Cardiac muscle cell (in vitro differentiated cells and primary cell): Measurements from ENCODE around the gene SLC7A7. TPM values are rescaled to one million over a fixed set of nuclear protein-coding genes. Genes with fewer than 3 reads are reported as not detected.

Experiments used
- DNase-seq, 2 donors: peaks; one replicate each; pipeline versions ENCODE4 v3.0.0 to v3.0.0-alpha.2; 2010 to 2017; ENCODE audit warnings: low read depth in 1 of 2, low spot score in 1 of 2
- H3K27ac ChIP-seq: fragments of 200-600 bp; sonication (generic); 2 replicates; pipeline ENCODE4 v1.5.1; 2016
- H3K27me3 ChIP-seq: fragments of 200-600 bp; sonication (generic); 2 replicates; pipeline ENCODE4 v1.6.0; 2016; ENCODE audit warnings: control low read depth
- H3K36me3 ChIP-seq: fragments of 200-600 bp; sonication (generic); 2 replicates; pipeline ENCODE4 v1.5.1; 2016; ENCODE audit warnings: control low read depth
- H3K4me1 ChIP-seq: fragments of 200-600 bp; sonication (generic); 2 replicates; pipeline ENCODE4 v1.8.1; 2017; ENCODE audit warnings: low read depth, mild to moderate bottlenecking, mixed run types
- H3K4me3 ChIP-seq: fragments of 200-600 bp; sonication (generic); 2 replicates; pipeline ENCODE4 v1.5.1; 2016; ENCODE audit warnings: mild to moderate bottlenecking
- H3K9me3 ChIP-seq: fragments of 200-600 bp; sonication (generic); 2 replicates; pipeline ENCODE4 v1.5.1; 2017; ENCODE audit warnings: low read depth, mild to moderate bottlenecking, control low read depth
- polyA plus RNA-seq: library from polyadenylated mRNA; unstranded; fragments of >200 nt; fragmentation: Nextera tagmentation; extraction: Ambion mirVana; gene quantifications from 2 replicates; pipeline ENCODE4 v1.2.1, GENCODE V29; 2016
- total RNA-seq: library from RNA; depleted of rRNA; stranded (reverse); fragments of >200 nt; gene quantifications from 2 replicates; pipeline ENCODE4 v1.2.3, GENCODE V29; 2016
- TF ChIP-seq, protein P1 (sequence below): IDR thresholded peaks from 2 replicates; pipeline ENCODE4 v1.5.1; 2012; ENCODE audit warnings: low read depth, mild to moderate bottlenecking, low read length

The SLC7A7 gene
- total and polyA plus RNA-seq, 2 experiments from 2014 or later, result 1.9 to 2.3 TPM

DNA sequence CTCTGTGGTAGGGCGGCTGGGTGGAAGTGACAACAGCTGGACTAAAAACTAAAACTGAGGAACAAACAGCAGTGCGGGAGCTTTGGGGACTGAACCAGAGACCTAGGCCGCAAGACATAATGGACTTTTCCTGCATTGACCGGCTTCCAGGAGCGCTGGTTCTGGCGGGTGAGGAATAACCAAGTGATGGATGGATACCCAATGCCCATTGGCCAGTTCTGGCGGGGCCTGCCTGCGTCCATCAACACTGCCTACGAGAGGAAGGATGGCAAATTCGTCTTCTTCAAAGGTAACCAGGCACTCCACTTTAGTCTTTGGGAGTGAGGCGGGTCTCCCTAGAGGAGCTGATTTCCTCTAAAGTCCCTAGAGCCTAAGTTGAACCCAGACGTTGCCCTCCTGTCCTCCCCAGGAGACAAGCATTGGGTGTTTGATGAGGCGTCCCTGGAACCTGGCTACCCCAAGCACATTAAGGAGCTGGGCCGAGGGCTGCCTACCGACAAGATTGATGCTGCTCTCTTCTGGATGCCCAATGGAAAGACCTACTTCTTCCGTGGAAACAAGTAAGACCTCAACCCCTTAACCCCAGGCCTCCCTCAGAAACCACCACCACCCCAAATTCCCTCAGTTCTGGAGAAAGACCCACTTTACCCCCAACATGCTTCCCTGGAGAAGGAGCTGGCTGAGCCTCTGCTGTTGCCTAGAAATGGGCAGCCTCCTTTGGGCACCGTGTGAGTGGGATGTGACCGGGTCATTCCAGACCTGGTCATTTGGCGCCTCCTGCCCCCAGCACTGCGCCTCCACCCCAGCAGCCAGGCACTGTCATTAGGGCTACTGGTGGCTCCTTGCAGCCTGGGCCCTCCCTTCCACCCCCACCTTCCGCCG is 29.2 kb upstream of the SLC7A7 start:
- H3K36me3 ChIP-seq, result no peaks in the 10 kb centered on the region
- H3K27ac ChIP-seq, result no peak overlapping the region
- no peaks in the 10 kb centered on the region for H3K9me3 ChIP-seq
- no peak for DNase-seq
- no peak overlapping the region for H3K4me3 ChIP-seq
- H3K4me1 ChIP-seq, result peaks cover 5% of the 10 kb centered on the region
- TF ChIP-seq, protein P1, sequence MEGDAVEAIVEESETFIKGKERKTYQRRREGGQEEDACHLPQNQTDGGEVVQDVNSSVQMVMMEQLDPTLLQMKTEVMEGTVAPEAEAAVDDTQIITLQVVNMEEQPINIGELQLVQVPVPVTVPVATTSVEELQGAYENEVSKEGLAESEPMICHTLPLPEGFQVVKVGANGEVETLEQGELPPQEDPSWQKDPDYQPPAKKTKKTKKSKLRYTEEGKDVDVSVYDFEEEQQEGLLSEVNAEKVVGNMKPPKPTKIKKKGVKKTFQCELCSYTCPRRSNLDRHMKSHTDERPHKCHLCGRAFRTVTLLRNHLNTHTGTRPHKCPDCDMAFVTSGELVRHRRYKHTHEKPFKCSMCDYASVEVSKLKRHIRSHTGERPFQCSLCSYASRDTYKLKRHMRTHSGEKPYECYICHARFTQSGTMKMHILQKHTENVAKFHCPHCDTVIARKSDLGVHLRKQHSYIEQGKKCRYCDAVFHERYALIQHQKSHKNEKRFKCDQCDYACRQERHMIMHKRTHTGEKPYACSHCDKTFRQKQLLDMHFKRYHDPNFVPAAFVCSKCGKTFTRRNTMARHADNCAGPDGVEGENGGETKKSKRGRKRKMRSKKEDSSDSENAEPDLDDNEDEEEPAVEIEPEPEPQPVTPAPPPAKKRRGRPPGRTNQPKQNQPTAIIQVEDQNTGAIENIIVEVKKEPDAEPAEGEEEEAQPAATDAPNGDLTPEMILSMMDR, result no peak
- no peaks in the 10 kb centered on the region for H3K27me3 ChIP-seq

DNA sequence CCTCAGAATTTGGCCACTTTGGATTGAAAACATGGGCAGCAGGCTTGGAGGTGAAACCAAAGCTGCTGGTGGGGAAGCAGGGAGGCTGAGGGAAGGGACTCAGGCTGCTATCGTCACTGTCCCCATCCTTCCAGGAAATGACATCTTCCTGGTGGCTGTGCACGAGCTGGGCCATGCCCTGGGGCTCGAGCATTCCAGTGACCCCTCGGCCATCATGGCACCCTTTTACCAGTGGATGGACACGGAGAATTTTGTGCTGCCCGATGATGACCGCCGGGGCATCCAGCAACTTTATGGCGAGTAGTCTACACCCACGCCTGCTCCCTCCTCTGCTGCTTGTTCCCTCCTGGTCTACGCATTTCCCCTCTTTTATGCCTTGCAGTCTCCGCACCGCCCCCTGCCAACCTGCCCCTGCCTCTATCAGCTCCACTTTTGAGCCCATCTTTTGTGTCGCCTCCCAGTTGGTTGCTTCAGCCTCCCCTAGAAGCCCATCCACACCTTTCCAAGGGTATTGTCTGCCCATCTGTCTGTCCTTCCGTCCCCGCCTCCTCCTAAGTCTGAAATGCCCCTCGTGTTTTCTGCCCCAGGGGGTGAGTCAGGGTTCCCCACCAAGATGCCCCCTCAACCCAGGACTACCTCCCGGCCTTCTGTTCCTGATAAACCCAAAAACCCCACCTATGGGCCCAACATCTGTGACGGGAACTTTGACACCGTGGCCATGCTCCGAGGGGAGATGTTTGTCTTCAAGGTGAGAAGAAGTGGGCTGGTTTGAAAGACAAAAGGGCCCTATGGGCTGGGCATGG is 28.1 kb upstream of the SLC7A7 start:
- Histone ChIP-seq H3K27ac (no peak overlapping the region), H3K4me1 (peaks cover 9% of the 10 kb centered on the region), H3K27me3 (no peaks in the 10 kb centered on the region), H3K4me3 (no peak overlapping the region), H3K36me3 (no peaks in the 10 kb centered on the region), H3K9me3 (no peaks in the 10 kb centered on the region)
- TF ChIP-seq, protein P1, result no peak
- no peak for DNase-seq

DNA sequence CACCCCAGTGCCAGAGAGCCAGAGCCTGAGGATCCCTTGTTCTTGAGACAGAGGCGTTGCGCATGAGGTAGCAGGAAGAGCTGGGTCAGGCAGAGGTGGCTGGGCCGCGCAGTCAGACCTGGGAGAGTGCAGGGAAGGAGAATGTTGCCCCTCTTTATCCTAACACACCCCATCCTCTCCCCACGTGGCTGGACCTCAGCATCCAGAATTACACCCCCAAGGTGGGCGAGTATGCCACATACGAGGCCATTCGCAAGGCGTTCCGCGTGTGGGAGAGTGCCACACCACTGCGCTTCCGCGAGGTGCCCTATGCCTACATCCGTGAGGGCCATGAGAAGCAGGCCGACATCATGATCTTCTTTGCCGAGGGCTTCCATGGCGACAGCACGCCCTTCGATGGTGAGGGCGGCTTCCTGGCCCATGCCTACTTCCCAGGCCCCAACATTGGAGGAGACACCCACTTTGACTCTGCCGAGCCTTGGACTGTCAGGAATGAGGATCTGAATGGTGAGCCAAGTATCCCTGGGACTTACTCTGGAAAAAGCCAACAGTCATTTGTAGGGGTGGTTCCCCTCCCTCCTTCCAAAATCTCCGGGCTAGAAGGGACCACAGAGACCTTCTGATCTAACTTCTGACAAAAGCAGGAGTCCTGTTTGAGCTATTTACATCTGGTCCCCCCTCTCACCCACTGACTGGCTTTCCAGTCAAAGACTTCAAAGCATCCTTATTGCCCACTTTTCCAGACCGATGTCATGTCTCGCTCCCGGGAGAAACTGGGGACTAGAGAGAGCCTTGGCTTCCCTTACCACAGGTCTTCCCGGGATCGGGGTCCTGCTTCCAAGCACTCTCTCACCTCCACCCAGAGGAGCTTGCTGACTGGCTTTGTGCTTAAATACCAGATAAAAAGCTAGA is 27.2 kb upstream of the SLC7A7 start:
- no peak overlapping the region for H3K27ac ChIP-seq
- no peaks in the 10 kb centered on the region for H3K36me3 ChIP-seq
- peaks cover 11% of the 10 kb centered on the region for H3K4me1 ChIP-seq
- no peaks in the 10 kb centered on the region for H3K9me3 ChIP-seq
- DNase-seq, result no peak
- H3K27me3 ChIP-seq, result no peaks in the 10 kb centered on the region
- TF ChIP-seq, protein P1, result no peak
- H3K4me3 ChIP-seq, result no peak overlapping the region

DNA sequence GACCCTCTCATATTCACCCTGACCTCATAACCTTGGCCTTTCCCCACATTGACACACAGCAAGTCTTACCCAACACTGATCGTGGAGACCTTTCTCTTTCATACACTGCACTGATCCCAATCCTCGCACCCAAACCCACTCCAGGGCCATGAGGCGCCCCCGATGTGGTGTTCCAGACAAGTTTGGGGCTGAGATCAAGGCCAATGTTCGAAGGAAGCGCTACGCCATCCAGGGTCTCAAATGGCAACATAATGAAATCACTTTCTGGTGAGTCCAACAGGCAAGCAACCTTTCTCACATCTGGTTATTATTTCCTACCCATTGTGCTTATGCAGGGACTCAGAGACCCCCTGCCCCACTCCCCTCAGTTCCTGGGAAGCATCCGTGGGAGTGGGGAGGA is 26.5 kb upstream of the SLC7A7 start:
- Histone ChIP-seq H3K27me3 (no peaks in the 10 kb centered on the region), H3K36me3 (no peaks in the 10 kb centered on the region), H3K4me1 (peaks cover 11% of the 10 kb centered on the region), H3K4me3 (no peak overlapping the region), H3K9me3 (no peaks in the 10 kb centered on the region), H3K27ac (no peak overlapping the region)
- DNase-seq, result no peak
- TF ChIP-seq, protein P1, result no peak

DNA sequence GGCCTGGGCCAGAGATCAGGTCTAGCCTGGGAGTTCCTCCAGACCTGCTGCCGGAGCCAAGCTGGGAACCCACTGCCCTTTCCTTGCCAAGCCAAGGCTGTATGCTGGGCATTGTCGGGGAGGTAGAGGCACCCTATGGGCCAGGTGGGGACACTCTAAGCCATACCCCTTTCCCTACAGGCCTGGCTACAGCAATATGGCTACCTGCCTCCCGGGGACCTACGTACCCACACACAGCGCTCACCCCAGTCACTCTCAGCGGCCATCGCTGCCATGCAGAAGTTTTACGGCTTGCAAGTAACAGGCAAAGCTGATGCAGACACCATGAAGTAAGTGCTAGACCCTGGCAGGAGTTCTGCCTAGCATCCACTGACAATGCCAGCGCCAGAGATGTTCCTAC is 26.1 kb upstream of the SLC7A7 start:
- Histone ChIP-seq H3K36me3 (no peaks in the 10 kb centered on the region), H3K27ac (no peak overlapping the region), H3K9me3 (no peaks in the 10 kb centered on the region), H3K4me1 (peaks cover 11% of the 10 kb centered on the region), H3K27me3 (no peaks in the 10 kb centered on the region), H3K4me3 (no peak overlapping the region)
- TF ChIP-seq, protein P1, result no peak
- no peak for DNase-seq
